ENCODE data around the gene RNASE7.

The RNASE7 gene

GRCh38 chr14:21074398-21075272, 32.5 kb downstream of the RNASE7 start:
- peaks cover 7% of the 10 kb centered on the region; the same call in 1 of the 2 replicates for H3K4me1 ChIP-seq (ENCODE audit: insufficient read depth, low read length)
- H3K9me3 ChIP-seq (ENCODE audit: control insufficient read depth, insufficient read depth, low read length) = no peaks in the 10 kb centered on the region
- no peak overlapping the region for H3K9ac ChIP-seq (ENCODE audit: low read depth, low read length)
- no peaks in the 10 kb centered on the region for H3K36me3 ChIP-seq (ENCODE audit: insufficient read depth, low read length)

- Histone ChIP-seq H3K9ac (ENCODE audit: low read depth, low read length) (no peak overlapping the region), H3K4me1 (ENCODE audit: insufficient read depth, low read length) (peaks cover 7% of the 10 kb centered on the region; the same call in 1 of the 2 replicates), H3K9me3 (ENCODE audit: control insufficient read depth, insufficient read depth, low read length) (no peaks in the 10 kb centered on the region), H3K36me3 (ENCODE audit: insufficient read depth, low read length) (no peaks in the 10 kb centered on the region)
These were observed 33.7 kb downstream of the RNASE7 start for GRCh38 chr14:21075719-21076437.

- H3K9me3 ChIP-seq (ENCODE audit: control insufficient read depth, insufficient read depth, low read length) = no peaks in the 10 kb centered on the region
- no peaks in the 10 kb centered on the region for H3K4me1 ChIP-seq (ENCODE audit: insufficient read depth, low read length)
- H3K9ac ChIP-seq (ENCODE audit: low read depth, low read length) = no peak overlapping the region
- H3K36me3 ChIP-seq (ENCODE audit: insufficient read depth, low read length) = no peaks in the 10 kb centered on the region; the same call in 1 of the 2 replicates
These were observed 35.5 kb downstream of the RNASE7 start for GRCh38 chr14:21077672-21078071.

GRCh38 chr14:21078287-21078686, 36.1 kb downstream of the RNASE7 start:
- Histone ChIP-seq H3K36me3 (ENCODE audit: insufficient read depth, low read length) (no peaks in the 10 kb centered on the region; the same call in 1 of the 2 replicates), H3K4me1 (ENCODE audit: insufficient read depth, low read length) (no peaks in the 10 kb centered on the region)

GRCh38 chr14:21078726-21079125, 36.6 kb downstream of the RNASE7 start:
- H3K9ac ChIP-seq (ENCODE audit: low read depth, low read length) = no peak overlapping the region
- no peaks in the 10 kb centered on the region for H3K9me3 ChIP-seq (ENCODE audit: control insufficient read depth, insufficient read depth, low read length)
- H3K36me3 ChIP-seq (ENCODE audit: insufficient read depth, low read length) = no peaks in the 10 kb centered on the region; the same call in 1 of the 2 replicates
- H3K4me1 ChIP-seq (ENCODE audit: insufficient read depth, low read length) = no peaks in the 10 kb centered on the region

More at GRCh38 chr14:21078287-21078686, 36.1 kb downstream of the RNASE7 start:
- Histone ChIP-seq H3K9me3 (ENCODE audit: control insufficient read depth, insufficient read depth, low read length) (no peaks in the 10 kb centered on the region), H3K9ac (ENCODE audit: low read depth, low read length) (no peak overlapping the region)

- H3K36me3 ChIP-seq (ENCODE audit: insufficient read depth, low read length) = no peaks in the 10 kb centered on the region; the same call in 1 of the 2 replicates
- H3K9ac ChIP-seq (ENCODE audit: low read depth, low read length) = no peak overlapping the region
- H3K4me1 ChIP-seq (ENCODE audit: insufficient read depth, low read length) = no peaks in the 10 kb centered on the region
- no peaks in the 10 kb centered on the region for H3K9me3 ChIP-seq (ENCODE audit: control insufficient read depth, insufficient read depth, low read length)
These were observed 39.5 kb downstream of the RNASE7 start for GRCh38 chr14:21081521-21082142.

- Histone ChIP-seq H3K9me3 (ENCODE audit: control insufficient read depth, insufficient read depth, low read length) (no peaks in the 10 kb centered on the region), H3K4me1 (ENCODE audit: insufficient read depth, low read length) (no peaks in the 10 kb centered on the region)
These were observed 41.6 kb downstream of the RNASE7 start for GRCh38 chr14:21083565-21084325.

GRCh38 chr14:21084396-21084795, 42.2 kb downstream of the RNASE7 start:
- H3K9me3 ChIP-seq (ENCODE audit: control insufficient read depth, insufficient read depth, low read length) = no peaks in the 10 kb centered on the region
- no peaks in the 10 kb centered on the region; the same call in 1 of the 2 replicates for H3K36me3 ChIP-seq (ENCODE audit: insufficient read depth, low read length)
- H3K9ac ChIP-seq (ENCODE audit: low read depth, low read length) = no peak overlapping the region
- no peaks in the 10 kb centered on the region for H3K4me1 ChIP-seq (ENCODE audit: insufficient read depth, low read length)

More at GRCh38 chr14:21083565-21084325, 41.6 kb downstream of the RNASE7 start:
- Histone ChIP-seq H3K36me3 (ENCODE audit: insufficient read depth, low read length) (no peaks in the 10 kb centered on the region; the same call in 1 of the 2 replicates), H3K9ac (ENCODE audit: low read depth, low read length) (no peak overlapping the region)

- peaks cover 6% of the 10 kb centered on the region; the same call in 1 of the 2 replicates for H3K36me3 ChIP-seq (ENCODE audit: insufficient read depth, low read length)
- no peak overlapping the region for H3K9ac ChIP-seq (ENCODE audit: low read depth, low read length)
- no peaks in the 10 kb centered on the region for H3K4me1 ChIP-seq (ENCODE audit: insufficient read depth, low read length)
- no peaks in the 10 kb centered on the region for H3K9me3 ChIP-seq (ENCODE audit: control insufficient read depth, insufficient read depth, low read length)
These were observed 43.1 kb downstream of the RNASE7 start for GRCh38 chr14:21084998-21085853.

GRCh38 chr14:21086908-21087293, 44.7 kb downstream of the RNASE7 start:
- H3K9me3 ChIP-seq (ENCODE audit: control insufficient read depth, insufficient read depth, low read length) = no peaks in the 10 kb centered on the region
- peaks cover 6% of the 10 kb centered on the region for H3K36me3 ChIP-seq (ENCODE audit: insufficient read depth, low read length)
- no peaks in the 10 kb centered on the region for H3K4me1 ChIP-seq (ENCODE audit: insufficient read depth, low read length)
- H3K9ac ChIP-seq (ENCODE audit: low read depth, low read length) = no peak overlapping the region

GRCh38 chr14:21087294-21088091, 45.3 kb downstream of the RNASE7 start:
- no peaks in the 10 kb centered on the region; the same call in 1 of the 2 replicates for H3K4me1 ChIP-seq (ENCODE audit: insufficient read depth, low read length)
- H3K9ac ChIP-seq (ENCODE audit: low read depth, low read length) = no peak overlapping the region
- no peaks in the 10 kb centered on the region; the same call in 1 of the 2 replicates for H3K9me3 ChIP-seq (ENCODE audit: control insufficient read depth, insufficient read depth, low read length)
- peaks cover 11% of the 10 kb centered on the region for H3K36me3 ChIP-seq (ENCODE audit: insufficient read depth, low read length)

- H3K4me1 ChIP-seq (ENCODE audit: insufficient read depth, low read length) = peaks cover 7% of the 10 kb centered on the region
- H3K9ac ChIP-seq (ENCODE audit: low read depth, low read length) = no peak overlapping the region
- H3K9me3 ChIP-seq (ENCODE audit: control insufficient read depth, insufficient read depth, low read length) = no peaks in the 10 kb centered on the region; the same call in 1 of the 2 replicates
- peaks cover 11% of the 10 kb centered on the region; the same call in 1 of the 2 replicates for H3K36me3 ChIP-seq (ENCODE audit: insufficient read depth, low read length)
These were observed 46.5 kb downstream of the RNASE7 start for GRCh38 chr14:21088687-21089086.
